GM08714 (cell line): ENCODE measurements around the gene TNKS2.

Experiments used
- H3K4me3 ChIP-seq: fragments of 200-500 bp; sonication (Bioruptor generic); 2 replicates; pipeline ENCODE4 v1.5.1; 2014; ENCODE audit warnings: mild to moderate bottlenecking, low read length, inconsistent platforms
- ZNF274 ChIP-seq: IDR thresholded peaks from 2 replicates; pipeline ENCODE4 v1.6.1; 2012; ENCODE audit warnings: mild to moderate bottlenecking, low read depth, low read length

The TNKS2 gene

GRCh38 chr10:91896212-91896756 lies 98.1 kb downstream of the TNKS2 start:
- TF ChIP-seq ZNF274: no peak
- H3K4me3 ChIP-seq: no peak overlapping the region

GRCh38 chr10:91897421-91897820 lies 99.2 kb downstream of the TNKS2 start:
- H3K4me3 ChIP-seq: no peak overlapping the region
- TF ChIP-seq ZNF274: no peak

GRCh38 chr10:91901784-91902677 lies 103.8 kb downstream of the TNKS2 start:
- no peak overlapping the region for H3K4me3 ChIP-seq
- no peak for TF ChIP-seq ZNF274

- no peak overlapping the region for H3K4me3 ChIP-seq
- no peak for TF ChIP-seq ZNF274
Observed at GRCh38 chr10:91907033-91907594, 108.9 kb downstream of the TNKS2 start.

GRCh38 chr10:91907914-91908336 lies 109.7 kb downstream of the TNKS2 start:
- no peak for TF ChIP-seq ZNF274
- H3K4me3 ChIP-seq: peak overlapping the region; percentile 74

- TF ChIP-seq ZNF274: no peak
- peak overlapping the region; percentile 74 for H3K4me3 ChIP-seq
Observed at GRCh38 chr10:91908337-91909116, 110.3 kb downstream of the TNKS2 start.

- peak within 1 kb of the TSS; percentile 74 for H3K4me3 ChIP-seq
- TF ChIP-seq ZNF274: no peak
Observed at GRCh38 chr10:91909117-91909677, 111.0 kb downstream of the TNKS2 start, which contains the start of gene FGFBP3. FGFBP3 (minus strand) TSS chr10:91909486; CDS start chr10:91908969, 517 bp downstream.

- no peak overlapping the region for H3K4me3 ChIP-seq
- TF ChIP-seq ZNF274: no peak
Observed at GRCh38 chr10:91910467-91910866, 112.2 kb downstream of the TNKS2 start.
